Peyer's patch (tissue), 4 donors: ENCODE data around the gene VRK1. TPM values are rescaled to one million over a fixed set of nuclear protein-coding genes. Genes with fewer than 3 reads are reported as not detected.

Source experiments
- DNase-seq, 3 donors: peaks; one replicate each; pipeline ENCODE4 v3.0.0-alpha.2; 2017 to 2019
- H3K27ac ChIP-seq, 4 donors: fragments of 200-600 bp; sonication (generic); one replicate each; pipeline ENCODE4 v1.5.1; 2016 to 2019
- H3K27me3 ChIP-seq, 2 donors: fragments of 200-600 bp; sonication (generic); one replicate each; pipeline ENCODE4 v1.5.1; 2019
- H3K36me3 ChIP-seq, 3 donors: fragments of 200-600 bp; sonication (generic); one replicate each; pipeline ENCODE4 v1.5.1; 2016 to 2019
- H3K4me1 ChIP-seq, 4 donors: fragments of 200-600 bp; sonication (generic); one replicate each; pipeline ENCODE4 v1.5.1; 2016 to 2019
- H3K4me3 ChIP-seq, 4 donors: fragments of 200-600 bp; sonication (generic); 1 replicate in 3 of 4; 2 replicates in 1 of 4; pipeline ENCODE4 v1.5.1; 2016 to 2019; ENCODE audit warnings: mild to moderate bottlenecking in 1 of 4
- H3K9me3 ChIP-seq, 4 donors: fragments of 200-600 bp; sonication (generic); one replicate each; pipeline ENCODE4 v1.5.1; 2016 to 2019; ENCODE audit warnings: mild to moderate bottlenecking in 1 of 4
- POLR2A ChIP-seq, 2 donors: fragments of 450-650 bp; IDR thresholded peaks; one replicate each; pipeline ENCODE4 v1.5.1; 2017; ENCODE audit warnings: antibody characterized with exemption in 2 of 2, mild to moderate bottlenecking in 2 of 2, moderate library complexity in 2 of 2
- total RNA-seq, 4 donors: library from RNA; depleted of rRNA; stranded (reverse); fragments of >200 nt; gene quantifications; one replicate each; pipeline ENCODE4 v1.1.0, GENCODE V29; 2016
- TF ChIP-seq, protein P1 (sequence below), 6 experiments: fragments of 450-650 bp in 4 of 6; fragments of 200-600 bp in 2 of 6; sonication (generic) in 1 of 6; IDR thresholded peaks; one replicate each; pipeline ENCODE4 v1.5.1; 2017 to 2019; ENCODE audit warnings: antibody characterized with exemption in 6 of 6, mild to moderate bottlenecking in 3 of 6, moderate library complexity in 1 of 6

The VRK1 gene
- total RNA-seq, 4 donors from 2014 or later, result 6.6 to 54.5 (median 8.3) TPM

GRCh38 chr14:96905825-96906224, 108.6 kb downstream of the VRK1 start:
- no peak overlapping the region for H3K27ac ChIP-seq
- no peak overlapping the region for H3K4me3 ChIP-seq
- TF ChIP-seq, protein P1, sequence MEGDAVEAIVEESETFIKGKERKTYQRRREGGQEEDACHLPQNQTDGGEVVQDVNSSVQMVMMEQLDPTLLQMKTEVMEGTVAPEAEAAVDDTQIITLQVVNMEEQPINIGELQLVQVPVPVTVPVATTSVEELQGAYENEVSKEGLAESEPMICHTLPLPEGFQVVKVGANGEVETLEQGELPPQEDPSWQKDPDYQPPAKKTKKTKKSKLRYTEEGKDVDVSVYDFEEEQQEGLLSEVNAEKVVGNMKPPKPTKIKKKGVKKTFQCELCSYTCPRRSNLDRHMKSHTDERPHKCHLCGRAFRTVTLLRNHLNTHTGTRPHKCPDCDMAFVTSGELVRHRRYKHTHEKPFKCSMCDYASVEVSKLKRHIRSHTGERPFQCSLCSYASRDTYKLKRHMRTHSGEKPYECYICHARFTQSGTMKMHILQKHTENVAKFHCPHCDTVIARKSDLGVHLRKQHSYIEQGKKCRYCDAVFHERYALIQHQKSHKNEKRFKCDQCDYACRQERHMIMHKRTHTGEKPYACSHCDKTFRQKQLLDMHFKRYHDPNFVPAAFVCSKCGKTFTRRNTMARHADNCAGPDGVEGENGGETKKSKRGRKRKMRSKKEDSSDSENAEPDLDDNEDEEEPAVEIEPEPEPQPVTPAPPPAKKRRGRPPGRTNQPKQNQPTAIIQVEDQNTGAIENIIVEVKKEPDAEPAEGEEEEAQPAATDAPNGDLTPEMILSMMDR (IDR thresholded peaks at IDR 0.05), result no peak
- no peak for TF ChIP-seq POLR2A (IDR thresholded peaks at IDR 0.05)
- H3K27me3 ChIP-seq, result no peaks in the 10 kb centered on the region
- no peaks in the 10 kb centered on the region for H3K4me1 ChIP-seq
- H3K9me3 ChIP-seq, result peaks cover 0 to 8% (median 0%) of the 10 kb centered on the region in 4 donors
- DNase-seq, result no peak
- no peaks in the 10 kb centered on the region for H3K36me3 ChIP-seq

DNA sequence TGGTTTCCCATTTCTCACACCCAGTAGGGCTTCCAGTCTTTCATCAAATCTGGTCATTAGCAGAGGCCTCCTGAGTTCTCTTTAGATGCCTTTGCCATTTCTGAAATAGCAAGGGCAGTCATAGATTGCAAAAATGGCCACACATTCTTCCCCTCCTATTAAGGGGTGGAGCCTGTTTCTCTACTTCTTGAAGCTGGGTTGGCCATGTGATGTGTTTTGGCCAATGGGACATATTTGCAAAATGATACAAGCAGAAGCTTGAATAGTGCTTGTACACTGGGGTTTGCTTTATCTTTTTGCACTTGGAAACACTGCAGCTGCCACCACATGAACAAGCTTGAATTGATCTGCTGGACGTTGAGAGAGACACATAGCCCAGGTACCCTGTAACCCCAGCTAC, 109.3 kb downstream of the VRK1 start:
- Histone ChIP-seq H3K4me3 (no peak overlapping the region), H3K27ac (no peak overlapping the region), H3K27me3 (no peaks in the 10 kb centered on the region), H3K36me3 (no peaks in the 10 kb centered on the region), H3K9me3 (peaks cover 0 to 8% (median 0%) of the 10 kb centered on the region in 4 donors), H3K4me1 (no peaks in the 10 kb centered on the region)
- no peak for DNase-seq
- TF ChIP-seq POLR2A (IDR thresholded peaks at IDR 0.05), result no peak
- TF ChIP-seq, protein P1 (IDR thresholded peaks at IDR 0.05), result no peak

- DNase-seq, result no peak
- Histone ChIP-seq H3K4me3 (no peak overlapping the region), H3K36me3 (no peaks in the 10 kb centered on the region), H3K4me1 (no peaks in the 10 kb centered on the region), H3K27me3 (no peaks in the 10 kb centered on the region), H3K9me3 (peaks cover 0 to 8% (median 0%) of the 10 kb centered on the region in 4 donors), H3K27ac (no peak overlapping the region)
- TF ChIP-seq, protein P1 (IDR thresholded peaks at IDR 0.05), result no peak
- no peak for TF ChIP-seq POLR2A (IDR thresholded peaks at IDR 0.05)
Measured at GRCh38 chr14:96909841-96910364, 112.7 kb downstream of the VRK1 start.

DNA sequence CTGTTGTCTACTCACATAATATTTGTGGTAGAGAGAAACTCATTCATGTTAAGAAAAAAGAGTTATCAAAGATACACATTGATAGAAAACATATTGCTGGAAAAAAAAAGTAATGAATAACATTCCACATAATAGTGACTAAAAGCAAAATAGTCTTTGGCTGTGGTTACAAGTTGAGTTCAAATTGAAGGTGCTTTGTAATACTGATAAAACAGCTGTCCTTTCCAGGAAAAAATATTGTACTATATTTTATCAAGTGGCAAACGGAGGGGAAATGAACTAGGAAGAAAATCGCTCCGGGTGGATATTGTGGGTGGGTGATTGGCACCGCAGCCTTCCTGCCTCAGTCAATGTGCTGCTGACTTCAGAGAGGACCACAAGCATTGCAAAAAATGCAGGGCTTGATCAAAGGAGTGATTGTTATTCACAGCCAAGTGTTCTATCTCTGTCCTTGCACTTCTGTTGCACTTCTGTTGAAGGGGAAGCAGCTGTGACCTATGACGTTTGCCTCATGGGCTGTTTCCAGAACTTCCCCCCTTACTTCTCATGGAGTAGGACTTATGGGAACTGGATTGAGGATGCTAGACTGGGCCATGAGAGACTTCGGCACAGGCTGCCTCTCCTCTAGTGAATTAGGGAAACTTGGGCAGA, 114.4 kb downstream of the VRK1 start:
- no peaks in the 10 kb centered on the region for H3K27me3 ChIP-seq
- no peak overlapping the region for H3K27ac ChIP-seq
- no peaks in the 10 kb centered on the region for H3K4me1 ChIP-seq
- DNase-seq, result no peak
- H3K36me3 ChIP-seq, result no peaks in the 10 kb centered on the region
- H3K9me3 ChIP-seq, result peaks cover 0 to 8% (median 0%) of the 10 kb centered on the region in 4 donors
- TF ChIP-seq, protein P1 (IDR thresholded peaks at IDR 0.05), result no peak
- no peak for TF ChIP-seq POLR2A (IDR thresholded peaks at IDR 0.05)
- H3K4me3 ChIP-seq, result no peak overlapping the region

DNA sequence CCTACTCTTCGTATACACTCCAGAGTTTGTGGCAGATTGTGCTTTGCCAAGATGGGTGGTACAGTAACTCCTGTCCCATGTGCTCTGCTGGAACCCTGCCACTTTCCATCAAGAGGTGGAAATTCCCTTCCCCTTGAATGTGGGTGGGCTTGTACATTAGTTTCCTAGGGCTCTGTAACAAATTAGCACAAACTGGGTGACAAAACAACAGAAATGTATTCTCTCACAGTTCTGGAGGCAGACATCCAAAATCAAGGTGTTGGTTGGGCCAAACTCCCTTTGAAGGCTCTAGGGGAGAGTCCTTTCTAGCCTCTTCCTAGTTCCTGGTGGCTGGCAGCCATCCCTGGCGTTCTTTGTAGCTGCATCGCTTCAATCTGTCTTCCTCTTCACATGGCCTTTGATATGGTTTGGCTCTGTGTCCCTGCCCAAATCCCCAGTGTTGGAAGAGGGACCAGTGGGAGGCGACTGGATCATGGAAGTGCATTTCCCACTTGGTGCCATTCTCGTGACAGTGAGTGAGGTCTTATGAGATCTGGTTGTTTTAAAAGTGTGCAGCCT, 117.5 kb downstream of the VRK1 start:
- no peaks in the 10 kb centered on the region for H3K4me1 ChIP-seq
- H3K9me3 ChIP-seq, result peaks cover 0 to 5% (median 0%) of the 10 kb centered on the region in 4 donors
- no peaks in the 10 kb centered on the region for H3K27me3 ChIP-seq
- no peak overlapping the region for H3K27ac ChIP-seq
- no peak for DNase-seq
- no peak for TF ChIP-seq POLR2A (IDR thresholded peaks at IDR 0.05)
- TF ChIP-seq, protein P1 (IDR thresholded peaks at IDR 0.05), result no peak
- H3K4me3 ChIP-seq, result no peak overlapping the region
- no peaks in the 10 kb centered on the region for H3K36me3 ChIP-seq
